MM.1S (cell line): ENCODE measurements around the gene PLVAP.
A peak's percentile ranks its signal among the peaks of the same experiment; 100 is the strongest.

Experiments
- DNase-seq: peaks from one replicate; pipeline ENCODE4 v3.0.0-alpha.2; 2015
- H2AFZ ChIP-seq: fragments of 300-600 bp; sonication (generic); 2 replicates; pipeline ENCODE4 v1.6.0; 2016; ENCODE audit warnings: antibody characterized with exemption, low read length
- H3F3A ChIP-seq: fragments of 300-600 bp; sonication (generic); 2 replicates; pipeline ENCODE4 v1.6.1; 2016; ENCODE audit warnings: mild to moderate bottlenecking, antibody characterized with exemption, low read length, moderate library complexity, mixed read lengths; ENCODE audit not compliant: insufficient read depth
- H3K27ac ChIP-seq: fragments of 300-600 bp; sonication (generic); 2 replicates; pipeline ENCODE4 v1.5.1; 2016; ENCODE audit warnings: mild to moderate bottlenecking, low read length
- H3K27me3 ChIP-seq: fragments of 300-600 bp; sonication (generic); replicated peaks from 2 replicates; pipeline ENCODE4 v1.6.0; 2016; ENCODE audit warnings: low read length; ENCODE audit not compliant: insufficient read depth
- H3K36me3 ChIP-seq: fragments of 300-600 bp; sonication (generic); replicated peaks from 2 replicates; pipeline ENCODE4 v1.6.1; 2016; ENCODE audit warnings: mild to moderate bottlenecking, low read length, mixed read lengths; ENCODE audit not compliant: insufficient read depth
- H3K4me1 ChIP-seq: fragments of 300-600 bp; sonication (generic); 2 replicates; pipeline ENCODE4 v1.6.1; 2016; ENCODE audit warnings: low read length, mixed read lengths
- H3K4me2 ChIP-seq: fragments of 300-600 bp; sonication (generic); 2 replicates; pipeline ENCODE4 v1.6.0; 2016; ENCODE audit warnings: low read depth, low read length
- H3K4me3 ChIP-seq: fragments of 300-600 bp; sonication (generic); 2 replicates; pipeline ENCODE4 v1.5.1; 2016; ENCODE audit warnings: low read length, mixed read lengths
- H3K79me2 ChIP-seq: fragments of 300-600 bp; sonication (generic); 2 replicates; pipeline ENCODE4 v1.6.1; 2016; ENCODE audit warnings: mixed run types, low read length, mixed read lengths
- H3K9ac ChIP-seq: fragments of 300-600 bp; sonication (generic); 2 replicates; pipeline ENCODE4 v1.6.1; 2016; ENCODE audit warnings: low read length, mixed read lengths
- H3K9me2 ChIP-seq: fragments of 300-600 bp; sonication (generic); replicated peaks from 2 replicates; pipeline ENCODE4 v1.6.1; 2016; ENCODE audit warnings: mild to moderate bottlenecking, low read length, mixed read lengths; ENCODE audit not compliant: insufficient read depth
- H3K9me3 ChIP-seq: fragments of 300-600 bp; sonication (generic); replicated peaks from 2 replicates; pipeline ENCODE4 v1.6.1; 2016; ENCODE audit warnings: mild to moderate bottlenecking, low read length, mixed read lengths; ENCODE audit not compliant: insufficient read depth
- H4K20me1 ChIP-seq: fragments of 300-600 bp; sonication (generic); 2 replicates; pipeline ENCODE4 v1.6.1; 2016; ENCODE audit warnings: mild to moderate bottlenecking, low read length, moderate library complexity, mixed read lengths; ENCODE audit not compliant: insufficient read depth
- EZH2 ChIP-seq: fragments of 300-600 bp; sonication (generic); optimal IDR thresholded peaks from 2 replicates; pipeline ENCODE3; 2017; ENCODE audit warnings: low read depth, mild to moderate bottlenecking, antibody characterized with exemption, low read length, mixed read lengths
- EZH2phosphoT487 ChIP-seq: fragments of 300-600 bp; sonication (generic); IDR thresholded peaks from 2 replicates; pipeline ENCODE4 v1.6.1; 2018; ENCODE audit warnings: antibody characterized with exemption, low read length
- TF ChIP-seq, protein P1 (sequence below): fragments of 300-600 bp; sonication (generic); IDR thresholded peaks from 2 replicates; pipeline ENCODE4 v1.5.1; 2016; ENCODE audit warnings: antibody characterized with exemption, low read length, mixed read lengths

The PLVAP gene

DNA sequence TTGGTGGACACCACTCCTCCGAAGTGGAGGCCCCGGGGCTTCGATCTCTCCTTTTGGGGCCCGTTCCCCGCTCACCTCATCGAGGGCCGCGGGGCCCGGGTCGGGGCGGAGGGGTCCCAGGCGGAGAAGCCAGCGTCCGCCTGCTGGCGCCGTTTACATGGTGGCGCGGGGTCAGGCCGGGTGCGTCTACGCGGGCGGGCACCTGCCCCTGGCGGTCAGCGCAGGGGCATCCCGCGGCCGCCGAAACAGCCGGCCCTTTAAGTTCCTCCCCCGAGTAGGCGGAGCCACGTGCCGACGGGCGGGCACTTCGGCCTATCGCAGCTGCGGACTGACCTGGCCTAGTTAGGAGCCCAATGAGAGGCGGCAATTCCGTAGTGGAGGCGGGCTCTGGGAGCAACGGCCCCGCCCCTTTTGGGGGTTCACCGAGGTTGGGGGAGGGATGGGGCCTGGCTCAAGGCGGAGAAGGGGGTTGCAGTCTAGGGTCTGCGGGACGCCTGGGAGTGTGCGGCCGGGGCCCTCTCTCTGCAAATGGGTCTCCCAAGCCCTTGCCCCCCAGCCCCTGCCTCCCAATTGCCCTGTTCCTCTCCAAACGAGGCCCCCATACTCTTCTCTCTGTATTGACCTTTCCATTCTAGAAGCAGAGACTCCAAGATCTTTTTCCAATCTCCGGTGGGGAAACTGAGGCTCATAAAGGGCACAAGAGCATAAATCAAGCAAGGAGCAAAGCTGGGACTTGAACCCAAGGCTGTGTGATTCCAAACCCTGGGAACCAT, 73.8 kb downstream of the PLVAP start, which contains the start of gene ABHD8:
Gene ABHD8 (minus strand): TSS at position 259 of the 773 bp plus-strand sequence. CDS start 1,809 bp downstream, outside the sequence.
- H3K27me3 ChIP-seq = no peaks in the 10 kb centered on the region
- no peaks in the 10 kb centered on the region for H3K9me3 ChIP-seq
- no peaks in the 10 kb centered on the region for H4K20me1 ChIP-seq
- peak within 1 kb of the TSS; percentile 72; the same call in 1 of the 2 replicates for H3K9ac ChIP-seq
- peak; percentile 96 for DNase-seq
- H3K4me2 ChIP-seq = peak within 1 kb of the TSS; percentile 89
- no peaks in the 10 kb centered on the region for H3K9me2 ChIP-seq
- H3F3A ChIP-seq = peaks cover 24% of the 10 kb centered on the region
- peak within 1 kb of the TSS; percentile 87 for H2AFZ ChIP-seq
- H3K36me3 ChIP-seq = no peaks in the 10 kb centered on the region
- H3K79me2 ChIP-seq = peaks cover 20% of the 10 kb centered on the region
- H3K4me3 ChIP-seq = peak within 1 kb of the TSS; percentile 77
- H3K27ac ChIP-seq = no peak within 1 kb of the TSS
- H3K4me1 ChIP-seq = peaks cover 17% of the 10 kb centered on the region
- TF ChIP-seq, protein P1, sequence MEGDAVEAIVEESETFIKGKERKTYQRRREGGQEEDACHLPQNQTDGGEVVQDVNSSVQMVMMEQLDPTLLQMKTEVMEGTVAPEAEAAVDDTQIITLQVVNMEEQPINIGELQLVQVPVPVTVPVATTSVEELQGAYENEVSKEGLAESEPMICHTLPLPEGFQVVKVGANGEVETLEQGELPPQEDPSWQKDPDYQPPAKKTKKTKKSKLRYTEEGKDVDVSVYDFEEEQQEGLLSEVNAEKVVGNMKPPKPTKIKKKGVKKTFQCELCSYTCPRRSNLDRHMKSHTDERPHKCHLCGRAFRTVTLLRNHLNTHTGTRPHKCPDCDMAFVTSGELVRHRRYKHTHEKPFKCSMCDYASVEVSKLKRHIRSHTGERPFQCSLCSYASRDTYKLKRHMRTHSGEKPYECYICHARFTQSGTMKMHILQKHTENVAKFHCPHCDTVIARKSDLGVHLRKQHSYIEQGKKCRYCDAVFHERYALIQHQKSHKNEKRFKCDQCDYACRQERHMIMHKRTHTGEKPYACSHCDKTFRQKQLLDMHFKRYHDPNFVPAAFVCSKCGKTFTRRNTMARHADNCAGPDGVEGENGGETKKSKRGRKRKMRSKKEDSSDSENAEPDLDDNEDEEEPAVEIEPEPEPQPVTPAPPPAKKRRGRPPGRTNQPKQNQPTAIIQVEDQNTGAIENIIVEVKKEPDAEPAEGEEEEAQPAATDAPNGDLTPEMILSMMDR = peak; percentile 50
- no peak for TF ChIP-seq EZH2

DNA sequence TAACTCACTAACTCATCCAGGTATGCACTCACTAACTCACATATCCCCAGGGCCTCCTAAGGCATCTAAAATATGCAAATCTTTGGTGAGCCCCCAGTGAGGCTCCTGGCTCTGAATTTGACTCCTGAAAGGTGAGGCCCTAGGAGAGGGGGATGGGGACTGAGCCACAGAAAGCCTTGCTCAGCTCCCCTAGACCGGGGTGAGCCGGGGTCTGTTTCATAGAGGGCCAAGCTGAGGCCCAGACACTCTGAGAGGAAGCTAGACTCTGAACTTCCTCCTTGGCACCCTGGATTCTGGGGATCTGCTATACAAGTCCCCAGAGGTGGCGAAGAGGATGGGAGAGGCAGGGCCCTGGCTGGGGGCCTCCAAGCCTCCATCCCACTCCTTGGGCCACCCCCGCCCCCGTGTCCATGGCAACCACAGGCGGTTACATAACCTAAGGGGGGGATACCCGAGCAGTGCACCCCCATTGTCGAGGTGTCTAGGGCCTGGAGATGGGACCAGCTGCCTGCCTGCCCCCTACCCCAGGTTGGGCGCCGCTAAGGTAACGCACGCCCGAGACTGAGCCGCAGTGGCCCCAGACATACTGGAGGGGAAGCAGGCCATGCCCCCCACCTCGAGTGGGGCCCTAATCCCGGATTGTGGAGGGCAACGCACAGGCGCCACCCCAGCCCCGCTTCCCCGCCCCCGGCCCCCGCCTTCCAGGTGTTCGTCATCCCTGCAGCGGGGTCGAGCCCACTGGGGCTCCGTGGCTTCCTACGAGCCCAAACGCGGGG, 74.6 kb downstream of the PLVAP start:
- H3K36me3 ChIP-seq = no peaks in the 10 kb centered on the region
- no peak for TF ChIP-seq EZH2phosphoT487
- TF ChIP-seq, protein P1 = no peak
- no peak for TF ChIP-seq EZH2
- no peaks in the 10 kb centered on the region for H4K20me1 ChIP-seq
- H3K79me2 ChIP-seq = peaks cover 15% of the 10 kb centered on the region
- H3K9me2 ChIP-seq = no peaks in the 10 kb centered on the region
- no peaks in the 10 kb centered on the region for H3K9me3 ChIP-seq
- peaks cover 17% of the 10 kb centered on the region for H3K4me1 ChIP-seq
- peak overlapping the region; percentile 87 for H2AFZ ChIP-seq
- H3K4me3 ChIP-seq = peak overlapping the region; percentile 77
- H3F3A ChIP-seq = peaks cover 19% of the 10 kb centered on the region
- no peak overlapping the region for H3K27ac ChIP-seq
- H3K27me3 ChIP-seq = no peaks in the 10 kb centered on the region
- H3K4me2 ChIP-seq = peak overlapping the region; percentile 89
- no peak for DNase-seq
- H3K9ac ChIP-seq = peak overlapping the region; percentile 72; the same call in 1 of the 2 replicates
